Omental fat pad (tissue), 4 donors: ENCODE measurements around the gene ZNF23. TPM values are rescaled to one million over a fixed set of nuclear protein-coding genes. Genes with fewer than 3 reads are reported as not detected.

Experiments used
- ATAC-seq: fragments of 150-250 bp; one replicate; pipeline ENCODE4 v1.9.1; 2016; ENCODE audit warnings: mild to moderate bottlenecking, moderate library complexity; ENCODE audit not compliant: low FRiP score
- DNase-seq: peaks from one replicate; pipeline ENCODE4 v3.0.0-alpha.2; 2019; ENCODE audit warnings: low spot score
- CTCF ChIP-seq, 3 donors: fragments of 450-650 bp; IDR thresholded peaks; one replicate each; pipeline ENCODE4 v1.5.1; 2016 to 2017; ENCODE audit warnings: antibody characterized with exemption in 3 of 3, mild to moderate bottlenecking in 3 of 3, moderate library complexity in 2 of 3
- total RNA-seq, 4 donors: library from RNA; depleted of rRNA; stranded (reverse); fragments of >200 nt; gene quantifications; one replicate each; pipeline ENCODE4 v1.1.0, GENCODE V29; 2016

Gene ZNF23
- total RNA-seq, 4 donors from 2014 or later, result 4.1 to 10.1 (median 7.3) TPM

GRCh38 chr16:71440669-71441347 lies 21.2 kb downstream of the ZNF23 start:
- ATAC-seq (no peak), DNase-seq (no peak)
- TF ChIP-seq CTCF (IDR thresholded peaks at IDR 0.05), result no peak

GRCh38 chr16:71439523-71439922 lies 22.5 kb downstream of the ZNF23 start:
- ATAC-seq, result no peak
- DNase-seq, result no peak
- TF ChIP-seq CTCF (IDR thresholded peaks at IDR 0.05), result no peak

- TF ChIP-seq CTCF (IDR thresholded peaks at IDR 0.05), result no peak
- no peak for ATAC-seq
- DNase-seq, result no peak
Measured at GRCh38 chr16:71436473-71436872, 25.6 kb downstream of the ZNF23 start.

- no peak for DNase-seq
- TF ChIP-seq CTCF (IDR thresholded peaks at IDR 0.05), result no peak
- ATAC-seq, result no peak
Measured at GRCh38 chr16:71432906-71433305, 29.1 kb downstream of the ZNF23 start.

GRCh38 chr16:71431991-71432390 lies 30.1 kb downstream of the ZNF23 start:
- DNase-seq (no peak), ATAC-seq (no peak)
- TF ChIP-seq CTCF (IDR thresholded peaks at IDR 0.05), result no peak

GRCh38 chr16:71431176-71431575 lies 30.9 kb downstream of the ZNF23 start:
- TF ChIP-seq CTCF (IDR thresholded peaks at IDR 0.05), result no peak
- DNase-seq (no peak), ATAC-seq (no peak)

- ATAC-seq (no peak), DNase-seq (no peak)
- TF ChIP-seq CTCF (IDR thresholded peaks at IDR 0.05), result no peak
Measured at GRCh38 chr16:71430744-71431143, 31.3 kb downstream of the ZNF23 start.
